ENCODE data around the gene DEFB118. TPM values are rescaled to one million over a fixed set of nuclear protein-coding genes. Genes with fewer than 3 reads are reported as not detected.

The DEFB118 gene
- total RNA-seq, 1 experiment from 2014 or later = not detected

- H3K9me3 Mint-ChIP-seq (ENCODE audit: unreplicated experiment) = peaks cover 9% of the 10 kb centered on the region
- Histone ChIP-seq H3K9me3 (no peaks in the 10 kb centered on the region), H3K36me3 (ENCODE audit: control insufficient read depth, insufficient read depth, low read length) (no peaks in the 10 kb centered on the region), H3K4me3 (ENCODE audit: low read depth, low read length) (no peak overlapping the region), H3K27me3 (replicated peaks; ENCODE audit: control insufficient read depth, insufficient read depth, low read length) (peaks cover 2% of the 10 kb centered on the region; the same call in 1 of the 2 replicates), H3K4me1 (no peaks in the 10 kb centered on the region)
- no peak overlapping the region for H3K4me3 Mint-ChIP-seq (ENCODE audit: unreplicated experiment)
- no peak for DNase-seq
- no peak overlapping the region for H3K27ac Mint-ChIP-seq (ENCODE audit: unreplicated experiment)
- no peak for TF ChIP-seq CTCF (IDR thresholded peaks at IDR 0.05; ENCODE audit: insufficient read depth in 1 of 2, low read depth in 1 of 2, low read length in 1 of 2, severe bottlenecking in 1 of 2, unreplicated experiment in 1 of 2)
- no peaks in the 10 kb centered on the region for H3K36me3 Mint-ChIP-seq (ENCODE audit: insufficient read depth, unreplicated experiment)
- POLR2A ChIA-PET = no interaction called here
- no peaks in the 10 kb centered on the region for H3K4me1 Mint-ChIP-seq (ENCODE audit: low read depth, unreplicated experiment)
- peaks cover 26% of the 10 kb centered on the region for H3K27me3 Mint-ChIP-seq (ENCODE audit: insufficient read depth, unreplicated experiment)
- intact Hi-C loops (cut with micrococcal nuclease; ENCODE audit: unreplicated experiment) = no loop called here
- CTCF ChIA-PET = no interaction called here
- BruUV-seq (replicated peaks) = no TSS peak
Measured at GRCh38 chr20:31374346-31374745, 5.9 kb downstream of the DEFB118 start.

GRCh38 chr20:31390490-31390889 lies 22.1 kb downstream of the DEFB118 start, which contains the start of gene DEFB119:
DEFB119 (minus strand) TSS chr20:31390590; CDS start chr20:31390483, 107 bp downstream.
- Mint-ChIP-seq H3K9me3 (ENCODE audit: unreplicated experiment) (no peaks in the 10 kb centered on the region), H3K27ac (ENCODE audit: unreplicated experiment) (no peak within 1 kb of the TSS), H3K36me3 (ENCODE audit: insufficient read depth, unreplicated experiment) (no peaks in the 10 kb centered on the region), H3K27me3 (ENCODE audit: insufficient read depth, unreplicated experiment) (peaks cover 24% of the 10 kb centered on the region), H3K4me3 (ENCODE audit: unreplicated experiment) (no peak within 1 kb of the TSS), H3K4me1 (ENCODE audit: low read depth, unreplicated experiment) (no peaks in the 10 kb centered on the region)
- DNase-seq = no peak
- ChIA-PET CTCF (no interaction called here), POLR2A (no interaction called here)
- no peak for TF ChIP-seq CTCF (IDR thresholded peaks at IDR 0.05; ENCODE audit: insufficient read depth in 1 of 2, low read depth in 1 of 2, low read length in 1 of 2, severe bottlenecking in 1 of 2, unreplicated experiment in 1 of 2)
- intact Hi-C loops (cut with micrococcal nuclease; ENCODE audit: unreplicated experiment) = no loop called here
- BruUV-seq (replicated peaks) = no TSS peak
- Histone ChIP-seq H3K4me1 (no peaks in the 10 kb centered on the region), H3K9me3 (no peaks in the 10 kb centered on the region), H3K36me3 (ENCODE audit: control insufficient read depth, insufficient read depth, low read length) (no peaks in the 10 kb centered on the region), H3K4me3 (ENCODE audit: low read depth, low read length) (no peak within 1 kb of the TSS), H3K27me3 (replicated peaks; ENCODE audit: control insufficient read depth, insufficient read depth, low read length) (no peaks in the 10 kb centered on the region)

GRCh38 chr20:31392836-31393235 lies 24.4 kb downstream of the DEFB118 start:
- H3K4me1 Mint-ChIP-seq (ENCODE audit: low read depth, unreplicated experiment) = no peaks in the 10 kb centered on the region
- Histone ChIP-seq H3K9me3 (no peaks in the 10 kb centered on the region), H3K4me3 (ENCODE audit: low read depth, low read length) (no peak overlapping the region), H3K36me3 (ENCODE audit: control insufficient read depth, insufficient read depth, low read length) (no peaks in the 10 kb centered on the region), H3K27me3 (replicated peaks; ENCODE audit: control insufficient read depth, insufficient read depth, low read length) (no peaks in the 10 kb centered on the region), H3K4me1 (no peaks in the 10 kb centered on the region)
- H3K4me3 Mint-ChIP-seq (ENCODE audit: unreplicated experiment) = no peak overlapping the region
- DNase-seq = no peak
- CTCF ChIA-PET = no interaction called here
- no TSS peak for BruUV-seq (replicated peaks)
- no peak overlapping the region for H3K27ac Mint-ChIP-seq (ENCODE audit: unreplicated experiment)
- H3K36me3 Mint-ChIP-seq (ENCODE audit: insufficient read depth, unreplicated experiment) = no peaks in the 10 kb centered on the region
- POLR2A ChIA-PET = no interaction called here
- TF ChIP-seq CTCF (IDR thresholded peaks at IDR 0.05; ENCODE audit: insufficient read depth in 1 of 2, low read depth in 1 of 2, low read length in 1 of 2, severe bottlenecking in 1 of 2, unreplicated experiment in 1 of 2) = no peak
- peaks cover 19% of the 10 kb centered on the region for H3K27me3 Mint-ChIP-seq (ENCODE audit: insufficient read depth, unreplicated experiment)
- no peaks in the 10 kb centered on the region for H3K9me3 Mint-ChIP-seq (ENCODE audit: unreplicated experiment)
- intact Hi-C loops (cut with micrococcal nuclease; ENCODE audit: unreplicated experiment) = no loop called here
